HEK293T (cell line): ENCODE measurements around the gene TRIM2.

Source experiments
- CTCF ChIA-PET: fragments of 350-600 bp; formaldehyde crosslinking; extraction: SDS; loops from one replicate; lab custom pipeline; 2021; ENCODE audit warnings: antibody characterized with exemption, inconsistent platforms; lab: Yijun Ruan, JAX
- POLR2A ChIA-PET: fragments of 350-600 bp; formaldehyde crosslinking; extraction: SDS; loops from one replicate; lab custom pipeline; 2020; ENCODE audit warnings: antibody characterized with exemption, inconsistent platforms; lab: Yijun Ruan, JAX
- DNase-seq: peaks from one replicate; pipeline ENCODE4 v3.0.0; 2012; ENCODE audit warnings: mixed read lengths; ENCODE audit errors: extremely low spot score
- ARNT ChIP-seq: fragments of 450-650 bp; IDR thresholded peaks from 2 replicates; pipeline ENCODE4 v1.6.1; 2017; ENCODE audit warnings: mild to moderate bottlenecking
- BHLHE40 ChIP-seq: fragments of 450-650 bp; IDR thresholded peaks from 2 replicates; pipeline ENCODE4 v1.6.1; 2016; ENCODE audit warnings: mild to moderate bottlenecking, moderate library complexity, borderline replicate concordance
- CTBP1 ChIP-seq: fragments of 450-650 bp; IDR thresholded peaks from 2 replicates; pipeline ENCODE4 v1.6.1; 2016; ENCODE audit warnings: borderline replicate concordance
- ELF4 ChIP-seq: fragments of 450-650 bp; IDR thresholded peaks from 2 replicates; pipeline ENCODE4 v1.6.1; 2017; ENCODE audit warnings: antibody characterized with exemption
- FOXA1 ChIP-seq: fragments of 450-650 bp; IDR thresholded peaks from 2 replicates; pipeline ENCODE4 v1.6.1; 2016; ENCODE audit warnings: mild to moderate bottlenecking
- FOXK2 ChIP-seq: fragments of 450-650 bp; IDR thresholded peaks from 2 replicates; pipeline ENCODE4 v1.6.1; 2016; ENCODE audit warnings: mild to moderate bottlenecking
- FOXM1 ChIP-seq: fragments of 450-650 bp; IDR thresholded peaks from 2 replicates; pipeline ENCODE4 v1.6.1; 2017; ENCODE audit warnings: mild to moderate bottlenecking, borderline replicate concordance
- HDGF ChIP-seq: fragments of 450-650 bp; IDR thresholded peaks from 2 replicates; pipeline ENCODE4 v1.6.1; 2017; ENCODE audit warnings: antibody characterized with exemption, borderline replicate concordance
- L3MBTL2 ChIP-seq: fragments of 450-650 bp; conservative IDR thresholded peaks from 2 replicates; pipeline ENCODE4 v1.6.1; 2016; ENCODE audit warnings: mild to moderate bottlenecking
- LEF1 ChIP-seq: fragments of 450-650 bp; IDR thresholded peaks from 2 replicates; pipeline ENCODE4 v1.6.1; 2017; ENCODE audit warnings: mild to moderate bottlenecking, borderline replicate concordance
- NFRKB ChIP-seq: fragments of 450-650 bp; IDR thresholded peaks from 2 replicates; pipeline ENCODE4 v1.6.1; 2016; ENCODE audit warnings: mild to moderate bottlenecking, moderate library complexity
- SP1 ChIP-seq: fragments of 450-650 bp; IDR thresholded peaks from 2 replicates; pipeline ENCODE4 v1.6.1; 2017
- SUZ12 ChIP-seq: fragments of 450-650 bp; IDR thresholded peaks from 2 replicates; pipeline ENCODE4 v1.6.1; 2016; ENCODE audit warnings: mild to moderate bottlenecking
- TARDBP ChIP-seq: fragments of 450-650 bp; IDR thresholded peaks from 2 replicates; pipeline ENCODE4 v1.6.1; 2016
- ZNF384 ChIP-seq: fragments of 450-650 bp; IDR thresholded peaks from 2 replicates; pipeline ENCODE4 v1.6.1; 2016
- TF ChIP-seq, protein P1 (sequence below): fragments of 450-650 bp; IDR thresholded peaks from 2 replicates; pipeline ENCODE4 v1.6.1; 2016

TRIM2 gene

DNA sequence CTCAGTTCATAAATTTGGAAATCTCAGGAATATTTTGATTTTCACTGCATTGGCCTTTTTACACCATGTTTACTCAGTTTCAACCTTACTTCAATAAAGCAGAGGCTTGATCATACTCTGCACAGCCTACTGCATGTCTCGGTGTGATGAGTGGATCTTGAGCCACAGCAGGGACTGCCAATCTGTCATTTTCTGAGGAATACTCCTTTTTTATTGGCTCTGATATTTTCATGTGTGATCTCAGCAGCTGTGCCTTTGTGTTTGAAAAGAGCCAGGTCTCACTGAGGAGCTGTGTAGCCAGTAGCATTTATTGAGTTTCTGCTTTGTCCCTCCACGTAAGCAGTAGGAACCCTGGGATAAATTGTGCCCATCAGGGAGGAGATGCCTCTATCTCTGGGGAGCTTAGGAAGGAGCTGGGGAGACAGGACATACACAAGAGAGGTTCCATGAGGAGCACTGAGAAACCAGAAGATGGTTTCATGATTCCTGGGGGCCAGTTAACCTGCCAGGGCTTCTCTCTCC is 18.9 kb upstream of the TRIM2 start:
- no peak for DNase-seq
- ChIA-PET CTCF (interaction anchor here (0.6 to 0.9 kb wide), 2 partner anchors 11 to 248 kb away, joined by 3 read pairs; no protein-coding TSS in a partner anchor), POLR2A (interaction anchor here (0.6 kb wide), 1 partner anchor 19 kb away, joined by 3 read pairs; no protein-coding TSS in a partner anchor)
- TF ChIP-seq FOXK2 = no peak
- TF ChIP-seq LEF1 = no peak
- TF ChIP-seq L3MBTL2 = no peak
- no peak for TF ChIP-seq FOXA1
- no peak for TF ChIP-seq FOXM1
- no peak for TF ChIP-seq TARDBP
- no peak for TF ChIP-seq BHLHE40
- no peak for TF ChIP-seq ZNF384
- TF ChIP-seq, protein P1, sequence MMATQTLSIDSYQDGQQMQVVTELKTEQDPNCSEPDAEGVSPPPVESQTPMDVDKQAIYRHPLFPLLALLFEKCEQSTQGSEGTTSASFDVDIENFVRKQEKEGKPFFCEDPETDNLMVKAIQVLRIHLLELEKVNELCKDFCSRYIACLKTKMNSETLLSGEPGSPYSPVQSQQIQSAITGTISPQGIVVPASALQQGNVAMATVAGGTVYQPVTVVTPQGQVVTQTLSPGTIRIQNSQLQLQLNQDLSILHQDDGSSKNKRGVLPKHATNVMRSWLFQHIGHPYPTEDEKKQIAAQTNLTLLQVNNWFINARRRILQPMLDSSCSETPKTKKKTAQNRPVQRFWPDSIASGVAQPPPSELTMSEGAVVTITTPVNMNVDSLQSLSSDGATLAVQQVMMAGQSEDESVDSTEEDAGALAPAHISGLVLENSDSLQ = no peak
- no peak for TF ChIP-seq ARNT
- TF ChIP-seq CTBP1 = no peak
- TF ChIP-seq ELF4 = no peak
- no peak for TF ChIP-seq SP1

DNA sequence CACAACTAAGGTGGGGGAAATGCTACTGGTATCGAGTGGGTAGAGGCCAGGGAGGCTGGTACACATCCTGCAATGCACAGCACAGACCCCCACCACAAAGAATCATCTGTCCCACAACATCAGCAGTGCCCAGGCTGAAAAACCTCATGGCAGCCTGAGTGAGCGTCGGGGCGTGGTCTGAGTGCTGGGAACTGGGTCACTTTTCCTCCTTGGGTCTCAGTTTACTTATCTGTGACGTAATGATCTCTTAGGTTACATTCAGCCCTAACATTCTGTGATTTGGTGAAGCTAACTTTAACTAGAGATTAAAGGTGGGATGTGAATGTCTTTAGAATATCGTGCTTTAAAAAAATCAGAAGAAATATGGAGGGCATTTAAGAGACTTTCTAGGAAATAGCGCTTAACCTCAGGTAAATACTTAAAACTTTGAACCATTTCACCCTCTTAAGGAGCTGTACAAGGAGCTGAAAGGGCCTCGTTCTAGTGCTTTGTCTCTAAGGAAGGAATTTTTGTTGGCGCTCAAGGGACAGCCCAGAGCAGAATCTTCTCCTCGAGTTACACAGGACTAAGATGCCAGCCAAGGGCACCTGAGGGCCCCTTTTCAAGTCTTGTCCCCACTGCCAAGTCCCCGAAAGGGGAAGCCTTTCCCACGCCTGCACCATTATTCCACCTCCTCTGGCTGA is 18.1 kb upstream of the TRIM2 start:
- DNase-seq = no peak
- POLR2A ChIA-PET = no interaction called here
- TF ChIP-seq FOXM1 (no peak), BHLHE40 (no peak), HDGF (no peak), FOXA1 (no peak), NFRKB (no peak), CTBP1 (no peak), ELF4 (no peak), ZNF384 (no peak), ARNT (no peak), L3MBTL2 (no peak), TARDBP (no peak), SUZ12 (no peak)
- CTCF ChIA-PET = interaction anchor here (0.6 kb wide), 1 partner anchor 247 kb away, joined by 3 read pairs; no protein-coding TSS in a partner anchor

DNA sequence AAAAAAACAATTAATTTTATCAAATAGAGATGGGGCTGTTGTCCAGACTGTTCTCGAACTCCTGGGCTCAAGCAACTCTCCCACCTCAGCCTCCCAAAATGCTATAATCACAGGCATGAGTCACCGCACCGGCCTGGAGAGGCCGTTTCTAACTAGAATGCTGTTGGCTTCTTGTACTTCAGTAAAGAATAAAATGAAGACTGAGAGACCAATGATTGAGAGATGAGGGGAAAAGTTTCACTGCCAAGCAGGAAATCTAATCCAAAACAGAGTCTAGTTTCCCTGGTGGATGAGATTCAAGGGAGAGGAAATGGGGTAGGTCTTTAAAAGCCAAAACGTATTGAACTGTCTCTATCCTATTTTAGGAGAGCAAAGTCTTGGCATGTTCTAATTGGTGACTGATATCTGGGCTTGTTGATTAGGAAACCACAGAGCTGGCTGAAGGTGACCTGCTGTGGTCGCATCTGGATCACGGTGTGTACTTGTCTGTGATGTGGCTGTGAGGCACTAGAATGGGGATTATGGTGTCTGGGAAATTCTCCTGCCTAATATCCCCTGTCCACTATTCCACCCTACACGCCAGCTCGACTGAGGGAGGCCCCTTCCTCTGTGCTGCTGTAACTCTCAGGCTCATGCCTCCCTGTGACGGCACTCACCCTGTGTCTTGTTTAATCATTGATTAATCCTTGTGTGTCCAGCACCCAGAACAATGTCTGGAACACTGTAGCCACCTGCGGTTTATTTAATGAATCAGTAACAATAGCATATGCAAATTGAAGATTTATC is 15.0 kb upstream of the TRIM2 start:
- ChIA-PET POLR2A (interaction anchor here (1.7 kb wide), 1 partner anchor 34 kb away, joined by 3 read pairs; no protein-coding TSS in a partner anchor), CTCF (no interaction called here)
- DNase-seq = no peak
- TF ChIP-seq BHLHE40 (no peak), ZNF384 (no peak), L3MBTL2 (no peak), ARNT (no peak), FOXK2 (no peak), TARDBP (no peak)

DNA sequence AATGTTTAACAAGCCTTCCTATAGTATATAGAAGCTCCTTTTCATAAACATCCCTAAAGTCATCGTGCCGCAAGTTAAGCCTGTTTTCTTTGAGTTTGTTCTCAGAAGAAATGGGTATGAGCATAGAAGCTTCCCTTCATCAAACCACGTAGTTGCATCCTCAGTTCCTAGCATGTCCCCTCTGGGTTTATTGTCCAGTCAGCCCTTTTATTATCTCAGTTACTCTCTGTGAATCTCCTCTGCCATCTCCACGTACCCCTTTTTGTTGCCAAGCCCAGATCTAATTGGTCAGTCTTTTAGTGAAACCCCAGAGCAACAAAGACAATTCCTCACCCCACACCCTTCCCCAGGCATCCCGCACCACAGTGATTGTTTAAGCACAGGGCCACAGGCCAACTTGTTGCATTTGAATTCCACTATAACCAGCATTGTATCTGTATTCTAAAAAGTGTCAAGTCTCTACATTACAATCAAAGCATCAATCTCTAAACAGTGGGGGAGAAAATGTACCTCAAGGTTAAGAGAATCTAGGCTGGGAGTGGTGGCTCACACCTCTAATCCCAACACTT is 12.4 kb upstream of the TRIM2 start:
- CTCF ChIA-PET = interaction anchor here (0.8 to 1.7 kb wide), 2 partner anchors 9 to 49 kb away, joined by 3 to 4 read pairs; no protein-coding TSS in a partner anchor
- no peak for TF ChIP-seq L3MBTL2
- TF ChIP-seq HDGF = no peak
- TF ChIP-seq LEF1 = no peak
- TF ChIP-seq SP1 = no peak
- no peak for TF ChIP-seq ARNT
- no peak for TF ChIP-seq FOXM1
- TF ChIP-seq TARDBP = no peak
- TF ChIP-seq SUZ12 = no peak
- no peak for TF ChIP-seq ELF4
- no peak for TF ChIP-seq FOXK2
- TF ChIP-seq, protein P1 = no peak
- no peak for TF ChIP-seq BHLHE40
- TF ChIP-seq CTBP1 = no peak
- TF ChIP-seq ZNF384 = no peak
- no peak for TF ChIP-seq FOXA1
- no peak for TF ChIP-seq NFRKB
- DNase-seq = no peak
- POLR2A ChIA-PET = interaction anchor here (2.1 kb wide), 1 partner anchor 12 kb away, joined by 9 read pairs; the partner anchor contains the start of gene TRIM2

DNA sequence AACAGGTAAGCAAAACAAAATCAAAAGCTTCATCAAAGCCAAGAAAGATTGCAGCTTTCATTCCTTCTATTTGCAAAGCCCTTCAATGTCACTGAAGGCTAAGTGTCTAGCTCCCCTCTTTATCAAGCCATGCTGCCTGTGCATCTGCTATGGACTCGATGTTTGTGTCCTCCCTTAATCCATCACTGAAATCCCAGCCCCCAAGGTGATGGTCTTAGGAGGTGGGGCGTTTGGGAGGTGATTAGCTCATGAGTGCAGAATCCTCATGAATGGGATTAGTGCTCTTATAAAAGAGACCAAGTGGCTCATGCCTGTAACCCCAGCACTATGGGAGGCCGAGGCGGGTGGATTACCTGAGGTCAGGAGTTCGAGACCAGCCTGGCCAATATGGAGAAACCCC is 6.9 kb upstream of the TRIM2 start:
- CTCF ChIA-PET = interaction anchor here (0.8 kb wide), 1 partner anchor 8 kb away, joined by 3 read pairs; no protein-coding TSS in a partner anchor
- DNase-seq = no peak
- POLR2A ChIA-PET = no interaction called here
- TF ChIP-seq FOXM1 (no peak), ELF4 (no peak), ARNT (no peak), ZNF384 (no peak), SUZ12 (no peak), FOXA1 (no peak), L3MBTL2 (no peak), FOXK2 (no peak), HDGF (no peak), TARDBP (no peak), LEF1 (no peak), CTBP1 (no peak)
- TF ChIP-seq, protein P1 = no peak
